Stimulated activated CD4-positive, alpha-beta T cell treated with anti-CD3 and anti-CD28 coated beads, Interleukin-15, amount 100 ng/mL, for 48 hours (primary cell): Measurements from ENCODE around the gene MAN2B2.

Experiments
- DNase-seq, 2 donors: peaks; one replicate each; pipeline ENCODE4 v3.0.0-alpha.2; 2020; ENCODE audit warnings: low read depth in 2 of 2

MAN2B2 gene

DNA sequence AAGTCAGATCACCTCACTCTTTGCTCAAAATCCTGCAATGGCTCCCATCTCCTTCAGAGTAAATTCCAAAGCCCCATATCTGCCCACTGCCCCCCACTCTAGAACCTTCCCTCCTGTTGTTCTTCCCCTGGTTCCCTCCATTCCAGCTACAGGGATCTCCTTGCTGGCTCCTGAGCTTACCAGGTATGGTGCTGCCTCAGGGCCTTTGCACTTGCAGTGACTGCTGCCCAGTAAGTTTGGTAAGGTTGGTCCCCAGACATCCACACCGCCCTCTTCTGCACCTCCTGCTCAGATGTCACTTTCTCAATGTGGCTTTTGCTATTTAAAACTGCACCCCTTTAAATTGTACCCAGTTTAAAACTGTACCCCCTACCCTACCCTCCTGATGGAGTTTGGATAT is 7.8 kb upstream of the MAN2B2 start:
- no peak for DNase-seq

DNA sequence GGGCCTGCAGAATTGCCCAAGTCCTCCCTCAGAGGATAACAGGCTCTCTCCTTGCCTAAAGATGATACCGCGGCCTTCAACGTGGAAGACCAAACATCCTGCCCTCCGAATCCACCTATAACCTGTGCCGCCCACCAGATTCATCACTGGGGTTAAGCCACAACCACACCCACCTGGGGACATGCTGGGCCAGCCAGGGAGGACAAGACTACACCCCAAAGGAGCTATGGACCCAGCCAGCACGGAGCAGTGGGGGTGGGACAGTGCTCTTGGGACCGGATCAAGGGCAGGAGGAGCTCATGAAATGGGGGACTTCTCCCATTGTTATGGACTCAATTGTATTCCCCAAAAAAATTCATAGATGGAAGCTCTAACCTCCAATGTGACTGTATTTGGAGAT is 6.8 kb upstream of the MAN2B2 start:
- DNase-seq = no peak

DNA sequence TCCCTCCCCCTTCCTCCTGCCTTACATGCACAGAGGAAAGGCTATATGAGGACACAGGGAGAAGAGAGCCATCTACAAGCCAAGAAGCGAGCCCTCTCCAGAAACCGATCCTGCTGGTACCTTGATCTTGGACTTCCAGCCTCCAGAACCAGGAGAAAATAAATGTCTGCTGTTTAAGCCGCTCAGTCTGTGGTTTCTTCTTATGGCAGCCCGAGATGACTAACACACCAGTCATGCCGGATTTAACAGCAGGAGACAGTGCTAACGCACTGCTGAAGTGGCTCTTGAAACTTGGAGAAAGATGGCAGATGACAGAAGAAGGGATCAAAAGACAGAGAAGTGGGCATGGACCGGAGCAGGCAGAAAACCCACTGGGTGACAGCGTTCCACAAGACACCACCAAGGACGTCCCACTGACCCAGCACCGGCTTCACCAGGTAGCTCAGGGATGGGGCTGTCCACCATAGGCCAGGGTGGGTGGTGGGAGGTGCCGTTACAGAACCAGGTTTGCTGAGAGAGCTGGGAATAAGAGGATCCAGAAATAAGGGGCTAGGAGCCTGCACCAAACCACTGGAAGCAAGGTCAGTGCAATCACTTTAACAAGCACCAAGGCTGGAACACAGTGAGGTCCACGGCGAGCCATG is 6.2 kb upstream of the MAN2B2 start:
- no peak for DNase-seq

DNA sequence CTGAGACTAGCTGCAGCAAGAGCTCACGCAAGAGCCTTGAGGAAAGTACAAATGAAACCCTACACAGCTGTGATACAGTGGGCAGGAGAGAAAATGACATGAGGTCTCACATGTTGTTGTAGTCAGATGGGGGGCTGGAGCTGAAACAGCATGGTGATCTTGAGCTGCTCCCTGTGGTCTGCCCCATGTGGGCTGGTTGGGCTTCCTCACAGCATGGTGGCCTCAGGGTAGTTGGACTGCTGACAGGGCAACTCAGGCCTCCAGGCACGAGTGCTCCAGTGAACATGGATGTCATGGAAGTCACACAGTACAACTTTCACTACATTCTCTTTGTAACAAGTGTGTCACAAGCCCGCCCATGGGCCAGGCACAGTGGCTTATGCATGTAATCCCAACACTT is 3.4 kb upstream of the MAN2B2 start:
- DNase-seq = no peak

DNA sequence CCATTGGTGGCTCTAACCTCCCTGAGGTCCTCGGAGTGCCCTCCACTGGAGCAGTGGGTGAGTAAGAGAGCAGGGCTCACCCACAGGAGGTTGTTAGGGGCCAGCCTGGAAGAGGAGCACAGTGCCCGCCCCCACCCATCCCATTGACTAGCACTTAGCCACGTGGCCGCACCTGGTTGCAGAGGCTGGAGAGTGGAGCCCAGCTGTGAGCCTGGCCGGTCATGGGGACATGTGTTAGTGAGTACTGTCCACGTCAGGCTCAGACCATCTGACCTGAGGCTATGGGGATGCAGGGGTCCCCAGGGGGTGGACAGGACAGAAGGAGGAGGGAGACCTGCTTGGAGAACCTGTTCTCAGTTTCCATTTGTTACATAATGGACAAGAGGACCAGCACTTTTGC is 1.4 kb upstream of the MAN2B2 start:
- no peak for DNase-seq

DNA sequence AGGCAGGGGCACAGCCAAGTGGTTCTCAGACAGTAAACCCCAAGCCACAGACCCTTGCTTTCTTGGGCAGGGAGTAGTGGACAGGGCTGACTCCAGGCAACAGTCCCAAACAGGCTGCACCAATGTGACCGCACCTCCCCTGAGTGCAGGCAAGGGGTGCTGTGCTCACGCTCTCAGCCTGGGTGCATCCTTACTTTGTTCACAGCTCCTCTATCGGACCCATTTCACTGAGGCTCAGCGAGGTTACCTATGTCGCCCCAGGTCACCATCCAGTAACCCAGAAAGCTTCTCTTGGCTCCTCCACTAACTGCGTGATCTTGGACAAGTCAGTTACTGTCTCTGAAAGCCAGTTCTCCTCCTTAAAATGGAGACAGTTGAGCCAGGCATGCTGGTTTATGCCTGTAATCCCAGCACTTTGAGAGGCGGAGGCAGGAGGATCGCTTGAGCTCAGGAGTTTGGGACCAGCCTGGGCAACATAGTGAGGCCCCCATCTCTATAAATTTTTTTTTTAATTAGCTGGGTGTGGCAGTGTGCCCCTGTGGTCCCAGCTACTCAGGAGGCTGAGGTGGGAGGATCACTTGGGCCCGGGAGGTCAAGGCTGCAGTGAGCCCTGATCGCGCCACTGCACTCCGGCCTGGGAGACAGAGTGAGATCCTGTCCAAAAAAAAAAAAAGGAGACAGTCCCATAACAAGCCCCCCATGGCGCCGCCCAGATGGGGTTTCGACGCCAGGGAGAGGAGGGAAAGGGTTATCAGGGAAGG is 823 bp upstream of the MAN2B2 start:
- no peak for DNase-seq

DNA sequence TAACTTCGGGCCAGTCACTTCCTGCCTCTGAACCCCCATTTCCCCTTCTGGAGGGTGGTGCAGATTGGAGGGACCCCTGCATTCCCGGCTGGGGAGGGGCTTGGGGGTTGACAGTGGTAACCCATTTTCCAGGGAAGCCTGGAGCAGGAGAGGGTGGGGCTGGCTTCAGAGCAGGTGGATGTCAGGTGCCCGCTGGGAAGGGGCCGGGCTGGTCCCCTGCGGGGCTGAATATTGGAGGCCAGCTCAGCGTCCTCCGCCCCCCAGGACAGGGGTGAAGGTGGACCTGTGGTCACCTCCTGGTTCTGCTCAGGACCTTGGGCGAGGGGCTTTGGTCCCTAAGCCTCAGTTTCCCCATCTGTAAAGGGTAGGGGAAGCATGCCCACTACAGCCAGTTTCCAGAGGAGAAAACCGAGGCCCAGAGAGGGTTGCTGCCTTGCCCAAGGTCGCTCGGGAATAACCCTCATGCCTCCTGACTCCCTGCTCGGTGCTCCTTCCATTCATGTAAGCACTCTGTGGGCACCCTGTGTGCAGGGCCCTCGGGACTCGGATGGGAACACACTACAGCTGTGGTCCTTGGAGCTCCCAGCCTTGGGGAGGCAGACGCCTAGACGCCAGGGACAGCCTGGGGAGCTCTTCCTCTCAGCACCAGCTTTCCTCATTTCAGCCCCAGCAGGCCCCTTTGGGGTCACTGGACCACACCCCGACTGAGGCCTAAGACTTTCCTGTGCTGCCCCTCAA is 683 bp downstream of the MAN2B2 start:
- DNase-seq = no peak

DNA sequence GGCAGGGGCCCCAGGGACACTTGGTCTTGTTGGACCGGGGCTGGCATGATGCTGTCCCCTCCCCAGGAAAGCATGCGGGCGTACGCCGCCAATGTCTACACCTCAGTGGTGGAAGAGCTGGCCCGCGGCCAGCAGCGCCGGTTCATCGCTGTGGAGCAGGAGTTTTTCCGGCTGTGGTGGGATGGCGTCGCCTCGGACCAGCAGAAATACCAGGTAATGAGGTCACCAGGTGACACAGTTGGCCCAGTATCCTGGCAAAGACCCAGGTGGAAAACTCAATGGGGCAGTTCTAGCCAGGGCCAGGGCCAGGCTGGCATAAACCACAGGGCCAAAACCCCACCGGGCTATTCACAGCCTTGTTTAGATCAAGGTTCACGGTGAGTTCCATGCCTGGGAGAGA is 1.5 kb downstream of the MAN2B2 start:
- no peak for DNase-seq

DNA sequence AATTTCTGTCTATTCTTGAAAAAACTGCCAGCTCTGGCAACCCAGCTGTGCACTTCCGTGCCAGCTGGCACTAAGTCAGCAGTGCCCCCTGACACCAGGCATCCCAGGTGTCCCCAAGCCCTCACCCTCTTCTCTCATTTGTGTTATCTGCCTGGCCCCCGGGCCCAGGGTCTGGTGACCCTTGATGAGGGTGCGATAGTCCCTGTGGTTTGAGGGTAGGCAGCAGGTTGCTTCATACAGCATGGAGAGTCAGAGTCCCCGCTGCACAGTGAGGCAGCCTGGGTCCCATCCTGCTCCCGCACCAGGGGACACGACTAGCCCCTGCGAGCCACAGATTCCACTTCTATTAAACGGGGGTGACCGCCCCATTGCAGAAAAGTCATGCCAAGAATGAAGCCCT is 1.9 kb downstream of the MAN2B2 start:
- no peak for DNase-seq

DNA sequence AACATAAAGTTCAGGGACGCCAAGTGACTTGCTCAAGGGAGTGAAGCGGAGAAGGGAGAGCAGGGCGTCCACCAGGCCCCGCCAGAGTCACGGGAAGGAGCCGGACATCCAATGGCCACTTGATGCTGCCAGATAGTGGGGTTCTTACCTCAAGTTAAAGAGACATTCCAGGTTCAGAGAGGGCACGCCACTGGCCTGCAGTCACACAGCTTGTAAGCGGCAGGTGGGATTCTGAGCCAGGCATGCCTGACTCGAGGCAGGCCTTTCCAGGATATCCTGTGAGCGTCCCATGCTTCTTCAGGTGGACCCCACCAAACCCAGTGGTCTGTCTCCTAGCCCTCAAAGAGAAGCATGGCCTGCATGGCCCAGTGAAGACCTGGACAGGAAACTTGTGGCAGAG is 2.4 kb downstream of the MAN2B2 start:
- no peak for DNase-seq

DNA sequence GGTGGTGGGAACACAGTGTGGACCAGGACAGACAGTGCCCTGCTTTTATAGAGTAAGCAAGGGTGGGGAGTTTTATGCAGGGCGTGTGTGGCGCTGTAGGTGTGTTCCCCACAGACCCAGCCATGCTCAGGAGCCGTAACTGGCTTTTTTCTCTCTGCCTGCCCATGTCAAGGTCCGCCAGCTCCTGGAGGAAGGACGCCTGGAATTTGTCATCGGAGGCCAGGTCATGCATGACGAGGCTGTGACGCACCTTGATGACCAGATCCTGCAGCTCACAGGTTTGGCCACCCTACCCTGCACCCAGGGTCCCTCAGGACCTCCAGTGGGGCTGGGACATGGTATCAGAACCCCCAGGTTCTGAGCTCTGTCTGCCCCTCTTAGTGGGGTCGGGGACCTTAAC is 3.2 kb downstream of the MAN2B2 start:
- no peak for DNase-seq

DNA sequence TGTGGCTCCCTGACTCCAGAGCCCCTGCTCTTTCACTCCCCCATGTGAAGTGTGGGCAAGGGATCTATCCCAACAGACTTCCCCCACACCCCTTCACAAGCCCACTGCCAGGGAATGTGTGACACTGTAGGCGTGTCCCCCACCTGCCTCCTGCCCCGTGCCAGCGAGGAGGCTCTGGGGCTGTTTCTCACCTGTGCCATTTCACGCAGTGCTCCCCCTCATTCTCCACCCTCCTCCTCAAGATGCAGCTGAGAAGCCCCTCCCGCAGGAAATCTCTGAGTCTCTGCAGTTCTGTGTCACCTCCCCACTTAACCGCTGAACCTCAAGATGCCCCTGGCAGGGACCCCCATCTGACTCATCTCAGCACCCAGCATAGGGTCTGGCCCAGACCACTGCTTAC is 5.4 kb downstream of the MAN2B2 start:
- no peak for DNase-seq

DNA sequence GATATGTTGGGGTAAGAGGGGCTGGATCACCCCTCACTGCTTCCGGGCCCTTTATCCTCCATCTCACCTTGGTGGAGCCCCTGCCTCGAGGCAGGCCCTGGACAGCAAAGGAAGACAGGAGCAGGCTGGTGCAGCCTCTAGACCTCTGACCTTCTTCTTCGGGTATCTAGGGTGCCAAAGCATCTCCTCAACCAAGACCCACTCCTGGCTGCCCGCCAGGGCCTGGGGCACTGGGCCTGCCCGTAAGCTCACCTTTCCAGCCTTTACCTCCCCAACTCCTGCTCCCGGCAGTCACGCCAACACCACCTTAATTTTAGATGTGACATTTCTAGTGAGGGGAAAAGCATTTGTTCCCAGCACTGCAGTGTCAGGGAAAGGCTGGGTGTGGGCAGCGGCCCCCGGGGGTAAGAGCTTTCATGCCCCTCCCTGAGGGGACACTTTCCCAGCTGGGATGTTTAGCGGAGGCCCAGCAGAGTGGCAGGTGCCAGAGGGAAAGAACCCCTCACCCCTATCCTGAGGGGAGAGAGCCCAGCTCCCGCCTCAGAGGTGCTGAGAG is 6.7 kb downstream of the MAN2B2 start:
- DNase-seq = no peak

DNA sequence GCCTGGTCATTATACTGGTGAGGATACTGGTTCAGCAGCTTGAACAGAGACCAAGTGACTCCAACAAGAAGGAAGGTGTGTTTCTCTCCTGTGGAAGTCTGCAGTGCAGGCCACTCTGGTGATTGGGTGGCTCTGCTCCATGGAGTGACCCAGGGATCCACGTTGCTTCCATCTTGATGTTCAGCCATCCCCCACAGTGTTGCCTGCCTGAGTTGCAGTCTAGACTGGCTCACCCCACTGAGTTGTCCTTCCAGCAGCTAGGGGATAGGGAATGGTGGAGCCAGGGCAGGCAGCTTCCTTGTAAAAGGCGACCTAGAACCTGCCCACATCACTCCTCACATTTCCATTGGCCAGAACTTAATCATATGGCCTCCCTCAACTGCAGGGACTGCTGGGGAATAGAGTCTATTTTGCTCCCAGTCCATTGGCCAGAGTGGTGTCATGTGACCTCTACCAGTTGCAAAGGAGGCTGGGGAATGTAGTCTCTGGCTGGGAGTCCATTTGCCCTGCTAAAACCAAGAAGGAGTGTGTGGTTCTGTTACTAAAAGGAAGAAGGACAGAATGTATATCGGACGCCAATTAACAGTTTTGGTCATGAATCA is 8.0 kb downstream of the MAN2B2 start:
- DNase-seq = no peak

DNA sequence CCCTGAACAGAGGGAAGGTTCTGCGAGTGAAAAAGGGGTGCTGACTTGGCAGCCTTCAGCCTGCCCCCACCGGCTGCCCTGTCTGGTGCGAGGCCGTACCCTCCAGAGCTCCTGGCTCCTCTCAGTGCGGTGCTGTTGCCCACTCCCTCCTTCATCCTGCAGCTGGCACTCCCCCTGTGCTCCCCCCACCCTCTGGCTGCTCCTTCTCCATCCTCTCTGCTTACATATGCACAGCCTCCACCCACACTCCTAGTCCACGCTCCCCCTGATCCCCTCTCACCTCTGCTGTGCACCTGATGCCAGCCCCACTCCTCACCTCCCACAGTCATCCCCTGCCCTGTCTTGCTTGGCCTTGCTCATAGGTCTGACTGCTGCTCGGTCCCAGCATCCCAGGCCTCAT is 9.9 kb downstream of the MAN2B2 start:
- no peak for DNase-seq

DNA sequence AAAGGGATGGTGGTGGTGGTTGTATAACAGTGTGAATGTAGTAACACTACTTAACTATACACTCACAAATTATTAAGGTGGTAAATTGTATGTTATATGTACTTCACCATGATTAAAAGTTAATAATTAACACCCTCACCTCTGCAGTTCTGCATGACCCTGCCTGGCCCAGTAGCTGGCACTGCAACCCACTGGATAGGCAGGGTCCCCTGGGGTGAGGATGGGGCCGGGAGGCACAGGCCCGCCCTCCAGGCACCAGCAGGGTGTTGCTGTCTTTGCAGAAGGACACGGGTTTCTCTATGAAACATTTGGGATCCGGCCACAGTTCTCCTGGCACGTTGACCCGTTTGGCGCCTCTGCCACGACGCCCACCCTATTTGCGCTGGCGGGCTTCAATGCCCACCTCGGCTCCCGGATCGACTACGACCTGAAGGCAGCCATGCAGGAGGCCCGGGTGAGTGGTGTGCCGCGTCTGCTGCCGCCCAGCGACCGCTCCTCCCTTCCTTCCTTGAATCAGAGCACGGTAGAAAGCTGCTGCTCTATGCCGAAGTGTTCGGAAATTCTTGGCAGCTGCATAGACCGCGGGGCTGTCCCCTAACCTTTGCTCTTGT is 11.8 kb downstream of the MAN2B2 start:
- DNase-seq = no peak

DNA sequence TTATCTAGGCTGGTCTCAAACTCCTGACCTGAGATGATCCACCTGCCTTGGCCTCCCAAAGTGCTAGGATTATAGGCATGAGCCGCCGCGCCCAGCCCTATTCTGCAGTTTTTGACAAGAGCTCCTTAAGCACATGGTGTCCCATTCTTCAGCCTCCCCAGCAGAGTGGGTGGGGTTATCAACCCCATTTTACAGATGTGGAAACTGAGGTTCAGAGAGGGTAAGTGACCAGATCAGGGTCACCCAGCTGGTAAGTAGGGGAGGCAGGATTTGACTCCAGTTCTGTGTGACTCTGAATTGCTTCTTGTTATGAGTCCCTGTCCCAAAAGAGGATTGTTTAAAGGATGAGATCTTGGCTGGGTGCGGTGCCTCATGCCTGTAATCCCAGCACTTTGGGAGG is 14.5 kb downstream of the MAN2B2 start:
- no peak for DNase-seq

DNA sequence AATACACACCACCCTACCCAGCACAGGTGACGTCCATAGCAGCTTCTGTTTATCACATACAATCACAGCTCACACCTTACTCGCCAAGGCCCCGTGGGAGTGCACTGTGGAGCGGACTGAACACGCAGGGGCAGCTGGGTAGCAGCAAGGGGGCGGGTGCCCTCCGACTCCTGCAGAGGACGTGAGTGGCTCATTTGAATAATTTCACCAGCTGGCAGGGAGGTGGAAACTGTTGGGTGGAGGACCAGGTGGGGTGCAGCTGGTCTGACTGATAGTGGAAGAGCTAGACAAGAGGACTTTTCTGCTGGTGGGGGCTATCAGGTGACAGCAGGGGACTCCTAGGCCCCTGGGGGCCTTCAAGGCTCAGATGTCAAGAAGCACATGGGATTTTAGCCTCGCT is 16.3 kb downstream of the MAN2B2 start:
- no peak for DNase-seq

DNA sequence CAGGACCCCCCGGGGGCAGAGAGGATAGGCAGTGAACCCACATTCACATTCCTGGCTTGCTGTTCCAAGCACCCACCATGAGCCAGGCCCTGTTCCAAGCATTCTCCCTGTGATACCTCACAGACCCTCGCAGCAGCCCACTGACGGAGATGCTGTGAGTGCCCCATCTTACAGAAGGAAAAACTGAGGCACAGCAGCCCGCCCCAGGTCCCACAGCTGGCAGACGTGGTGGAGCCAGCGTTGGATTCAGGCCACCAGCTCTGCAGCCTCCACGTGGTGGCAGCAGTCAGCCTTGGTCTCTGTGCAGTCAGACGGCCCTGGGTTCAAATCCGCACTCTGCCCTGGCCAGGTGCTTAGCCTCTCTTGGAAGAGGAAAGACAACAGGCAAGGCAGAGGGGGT is 16.8 kb downstream of the MAN2B2 start:
- no peak for DNase-seq

DNA sequence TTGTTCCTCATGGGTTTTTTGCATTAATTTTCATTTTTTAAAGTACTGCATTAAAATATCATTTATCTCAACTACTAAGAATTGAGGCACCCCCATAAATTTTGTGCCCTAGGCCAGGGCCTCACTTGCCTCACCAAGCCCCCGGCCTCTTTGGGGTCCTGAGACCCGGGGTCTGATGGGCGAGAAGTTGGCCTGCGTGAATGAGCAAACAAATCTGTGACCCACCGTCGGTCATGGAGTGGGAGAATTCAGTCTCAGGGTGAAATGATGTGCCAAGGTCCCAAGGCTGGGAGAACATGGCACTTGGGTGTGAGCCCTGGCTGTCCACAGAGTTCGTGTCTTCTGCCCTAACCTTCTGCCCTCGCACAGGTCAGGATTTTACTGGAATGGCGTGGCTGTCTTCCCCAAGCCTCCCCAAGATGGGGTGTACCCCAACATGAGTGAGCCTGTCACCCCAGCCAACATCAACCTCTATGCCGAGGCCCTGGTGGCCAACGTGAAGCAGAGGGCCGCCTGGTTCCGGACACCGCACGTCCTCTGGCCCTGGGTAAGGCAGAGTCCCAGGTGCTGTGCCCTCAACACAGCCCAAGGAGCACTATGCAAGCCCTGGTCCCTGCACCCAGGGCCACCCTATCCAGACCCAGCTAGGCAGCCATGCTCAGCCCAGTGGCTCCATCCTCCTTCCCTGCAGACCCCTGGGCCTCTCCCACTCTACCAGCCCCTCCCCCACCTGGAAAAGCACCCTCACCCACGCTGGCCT is 18.0 kb downstream of the MAN2B2 start:
- DNase-seq = no peak

DNA sequence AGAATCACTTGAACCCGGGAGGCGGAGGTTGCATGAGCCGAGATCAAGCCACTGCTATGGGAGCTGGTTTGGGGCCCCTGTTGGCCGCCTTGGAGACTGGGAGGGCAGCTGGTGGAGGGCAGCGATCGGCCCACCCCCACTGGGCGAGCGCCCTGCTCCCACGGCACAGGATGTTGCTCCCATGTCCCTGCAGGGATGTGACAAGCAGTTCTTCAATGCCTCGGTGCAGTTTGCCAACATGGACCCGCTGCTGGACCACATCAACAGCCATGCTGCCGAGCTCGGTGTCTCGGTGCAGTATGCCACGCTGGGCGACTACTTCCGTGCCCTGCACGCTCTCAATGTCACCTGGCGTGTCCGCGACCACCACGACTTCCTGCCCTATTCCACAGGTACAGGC is 19.4 kb downstream of the MAN2B2 start:
- no peak for DNase-seq
